Prostate gland (tissue), 2 donors: ENCODE results near the gene ALS2CL.

Experiments used
- POLR2A ChIP-seq: fragments of 450-650 bp; IDR thresholded peaks from one replicate; pipeline ENCODE4 v1.6.1; 2016; ENCODE audit warnings: antibody characterized with exemption, mild to moderate bottlenecking
- POLR2AphosphoS5 ChIP-seq: sonication (generic); formaldehyde crosslinking; IDR thresholded peaks from one replicate; pipeline ENCODE4 v1.6.1; 2017; ENCODE audit warnings: antibody characterized with exemption
- TF ChIP-seq, protein P1 (sequence below), 4 experiments: fragments of 200-600 bp in 2 of 4; fragments of 450-650 bp in 2 of 4; sonication (generic) in 2 of 4; IDR thresholded peaks; 1 replicate in 3 of 4; 2 replicates in 1 of 4; pipeline ENCODE4 v1.5.1; 2016 to 2019; ENCODE audit warnings: antibody characterized with exemption in 4 of 4, mild to moderate bottlenecking in 2 of 4, moderate library complexity in 2 of 4

- TF ChIP-seq, protein P1, sequence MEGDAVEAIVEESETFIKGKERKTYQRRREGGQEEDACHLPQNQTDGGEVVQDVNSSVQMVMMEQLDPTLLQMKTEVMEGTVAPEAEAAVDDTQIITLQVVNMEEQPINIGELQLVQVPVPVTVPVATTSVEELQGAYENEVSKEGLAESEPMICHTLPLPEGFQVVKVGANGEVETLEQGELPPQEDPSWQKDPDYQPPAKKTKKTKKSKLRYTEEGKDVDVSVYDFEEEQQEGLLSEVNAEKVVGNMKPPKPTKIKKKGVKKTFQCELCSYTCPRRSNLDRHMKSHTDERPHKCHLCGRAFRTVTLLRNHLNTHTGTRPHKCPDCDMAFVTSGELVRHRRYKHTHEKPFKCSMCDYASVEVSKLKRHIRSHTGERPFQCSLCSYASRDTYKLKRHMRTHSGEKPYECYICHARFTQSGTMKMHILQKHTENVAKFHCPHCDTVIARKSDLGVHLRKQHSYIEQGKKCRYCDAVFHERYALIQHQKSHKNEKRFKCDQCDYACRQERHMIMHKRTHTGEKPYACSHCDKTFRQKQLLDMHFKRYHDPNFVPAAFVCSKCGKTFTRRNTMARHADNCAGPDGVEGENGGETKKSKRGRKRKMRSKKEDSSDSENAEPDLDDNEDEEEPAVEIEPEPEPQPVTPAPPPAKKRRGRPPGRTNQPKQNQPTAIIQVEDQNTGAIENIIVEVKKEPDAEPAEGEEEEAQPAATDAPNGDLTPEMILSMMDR (IDR thresholded peaks at IDR 0.05), result no peak
- no peak for TF ChIP-seq POLR2A
- no peak for TF ChIP-seq POLR2AphosphoS5
These were observed 24.9 kb downstream of the ALS2CL start for GRCh38 chr3:46668591-46668990.
